ENCODE data around the gene GSTM4. TPM values are rescaled to one million over a fixed set of nuclear protein-coding genes. Genes with fewer than 3 reads are reported as not detected.

The GSTM4 gene
- total and polyA plus RNA-seq, 2 donors (not counting 1 experiment from before 2014, with no cell fraction given) = 28.6 to 56.5 TPM

DNA sequence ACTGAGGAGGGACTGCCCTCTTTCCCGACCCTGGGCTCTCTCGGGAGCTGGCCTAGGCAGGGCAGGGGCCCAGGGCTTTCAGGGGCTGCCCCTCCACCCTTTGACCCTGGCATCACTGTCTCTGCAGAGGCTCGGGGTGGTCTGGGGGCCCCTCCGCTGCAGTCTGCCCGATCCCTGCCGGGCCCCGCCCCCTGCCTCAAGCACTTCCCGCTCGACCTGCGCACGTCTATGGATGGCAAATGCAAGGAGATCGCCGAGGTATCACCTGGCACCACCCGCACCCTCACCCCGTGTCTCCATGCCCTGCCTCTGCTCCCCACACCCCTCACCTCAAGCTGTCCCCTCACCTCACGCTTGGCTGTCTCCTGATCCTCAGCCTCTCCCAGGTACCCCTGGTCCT, 30.7 kb upstream of the GSTM4 start:
- TF ChIP-seq, protein P1, sequence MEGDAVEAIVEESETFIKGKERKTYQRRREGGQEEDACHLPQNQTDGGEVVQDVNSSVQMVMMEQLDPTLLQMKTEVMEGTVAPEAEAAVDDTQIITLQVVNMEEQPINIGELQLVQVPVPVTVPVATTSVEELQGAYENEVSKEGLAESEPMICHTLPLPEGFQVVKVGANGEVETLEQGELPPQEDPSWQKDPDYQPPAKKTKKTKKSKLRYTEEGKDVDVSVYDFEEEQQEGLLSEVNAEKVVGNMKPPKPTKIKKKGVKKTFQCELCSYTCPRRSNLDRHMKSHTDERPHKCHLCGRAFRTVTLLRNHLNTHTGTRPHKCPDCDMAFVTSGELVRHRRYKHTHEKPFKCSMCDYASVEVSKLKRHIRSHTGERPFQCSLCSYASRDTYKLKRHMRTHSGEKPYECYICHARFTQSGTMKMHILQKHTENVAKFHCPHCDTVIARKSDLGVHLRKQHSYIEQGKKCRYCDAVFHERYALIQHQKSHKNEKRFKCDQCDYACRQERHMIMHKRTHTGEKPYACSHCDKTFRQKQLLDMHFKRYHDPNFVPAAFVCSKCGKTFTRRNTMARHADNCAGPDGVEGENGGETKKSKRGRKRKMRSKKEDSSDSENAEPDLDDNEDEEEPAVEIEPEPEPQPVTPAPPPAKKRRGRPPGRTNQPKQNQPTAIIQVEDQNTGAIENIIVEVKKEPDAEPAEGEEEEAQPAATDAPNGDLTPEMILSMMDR (IDR thresholded peaks at IDR 0.05) = no peak
- TF ChIP-seq EZH2 (IDR thresholded peaks at IDR 0.05; ENCODE audit: borderline replicate concordance, insufficient read depth, low read depth, low read length, poor library complexity, severe bottlenecking) = no peak
- Histone ChIP-seq H3K9ac (ENCODE audit: low read length) (no peak overlapping the region), H3K4me1 (ENCODE audit: control insufficient read depth in 2 of 2, insufficient read depth in 2 of 2, low read length in 2 of 2) (peaks cover 37 to 48% of the 10 kb centered on the region in 2 donors), H3K27ac (ENCODE audit: low read length in 2 of 2) (peak overlapping the region; percentile 60 to 64), H3K4me3 (ENCODE audit: control extremely low read depth in 1 of 5, extremely low read depth in 1 of 5, insufficient read depth in 1 of 5, low read depth in 2 of 5, low read length in 4 of 5) (no peak overlapping the region), H4K20me1 (ENCODE audit: control insufficient read depth, insufficient read depth, low read length, poor library complexity, severe bottlenecking) (peaks cover 8% of the 10 kb centered on the region), H3K79me2 (ENCODE audit: control insufficient read depth, insufficient read depth, low read length) (peaks cover 37% of the 10 kb centered on the region), H2AFZ (ENCODE audit: insufficient read depth, low read depth, low read length, poor library complexity, severe bottlenecking) (no peak overlapping the region), H3K9me3 (ENCODE audit: control extremely low read depth in 1 of 3, control insufficient read depth in 2 of 3, insufficient read depth in 1 of 3, low read length in 2 of 3) (no peaks in the 10 kb centered on the region), H3K4me2 (replicated peaks; ENCODE audit: low read depth, low read length, poor library complexity, severe bottlenecking) (no peak overlapping the region), H3K36me3 (replicated peaks in 1 of 2; ENCODE audit: control extremely low read depth in 1 of 2, control insufficient read depth in 1 of 2, extremely low read depth in 1 of 2, insufficient read depth in 2 of 2, low read length in 1 of 2) (peaks cover 0 to 37% of the 10 kb centered on the region in 2 experiments), H3K27me3 (replicated peaks in 1 of 4; ENCODE audit: control extremely low read depth in 1 of 4, control insufficient read depth in 3 of 4, insufficient read depth in 4 of 4, low read length in 3 of 4) (no peaks in the 10 kb centered on the region)
- intact Hi-C loops (cut with micrococcal nuclease) = no loop called here
- Mint-ChIP-seq H3K4me1 (peaks cover 48% of the 10 kb centered on the region), H3K4me3 (no peak overlapping the region), H3K27me3 (no peaks in the 10 kb centered on the region), H3K9me3 (ENCODE audit: insufficient read depth) (no peaks in the 10 kb centered on the region), H3K27ac (peak overlapping the region; percentile 88)
- whole genome bisulfite sequencing (ENCODE audit: insufficient coverage) = 95% methylated on average over 16 of the region's 16 CpGs
- no peak for DNase-seq
- no peak for ATAC-seq (ENCODE audit: low read depth)
- ChIA-PET POLR2A (interaction anchor here (0.9 to 1.8 kb wide), 3 partner anchors 20 to 78 kb away, joined by 3 to 4 read pairs (median 3); partner anchors contain the start of gene GNAI3), CTCF (interaction anchor here (1.7 to 7.3 kb wide), 5 partner anchors 15 to 359 kb away, joined by 6 to 64 read pairs (median 13); partner anchors contain the start of genes AHCYL1 and GNAI3)

All from B cell (primary cell).